Measurements from ENCODE around the gene LAMA5.

LAMA5 gene

DNA sequence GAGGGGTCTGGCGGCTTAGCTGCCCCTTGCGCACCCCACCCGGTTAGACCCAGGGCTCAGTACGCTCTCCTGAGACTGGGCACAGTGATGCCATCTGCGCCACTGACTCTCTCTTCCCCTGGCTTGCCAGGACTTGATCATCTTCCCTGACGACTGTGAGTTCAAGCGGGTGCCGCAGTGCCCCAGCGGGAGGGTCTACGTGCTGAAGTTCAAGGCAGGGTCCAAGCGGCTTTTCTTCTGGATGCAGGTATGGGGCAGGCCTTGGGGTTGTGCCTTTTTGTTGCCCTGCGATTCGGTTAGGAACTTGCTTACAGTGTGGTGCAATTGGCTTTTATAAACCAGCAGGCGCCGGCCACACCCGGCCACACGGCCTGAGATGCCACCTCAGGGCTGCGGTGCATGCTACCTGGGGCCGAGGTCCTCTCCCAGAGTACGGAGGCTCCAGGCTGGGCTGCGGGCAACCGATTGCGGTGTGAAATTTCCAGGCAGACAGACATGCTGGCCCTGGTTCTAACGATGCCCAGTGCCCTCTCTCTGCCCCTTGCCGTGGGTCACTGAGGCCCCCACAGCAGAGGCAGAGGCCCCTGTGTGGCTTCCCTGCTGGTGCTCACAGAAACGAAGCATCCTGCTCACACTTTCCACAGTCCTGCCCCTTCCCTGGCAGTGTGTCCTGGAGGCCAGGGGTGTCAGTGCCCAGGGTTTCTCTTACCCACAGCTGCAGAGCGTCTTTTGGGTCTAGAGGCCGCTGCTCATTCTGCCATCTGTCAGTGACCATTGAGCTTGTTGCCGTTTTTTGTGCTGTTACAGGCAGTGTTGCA is 62.6 kb downstream of the LAMA5 start:
- TF ChIP-seq, protein P1, sequence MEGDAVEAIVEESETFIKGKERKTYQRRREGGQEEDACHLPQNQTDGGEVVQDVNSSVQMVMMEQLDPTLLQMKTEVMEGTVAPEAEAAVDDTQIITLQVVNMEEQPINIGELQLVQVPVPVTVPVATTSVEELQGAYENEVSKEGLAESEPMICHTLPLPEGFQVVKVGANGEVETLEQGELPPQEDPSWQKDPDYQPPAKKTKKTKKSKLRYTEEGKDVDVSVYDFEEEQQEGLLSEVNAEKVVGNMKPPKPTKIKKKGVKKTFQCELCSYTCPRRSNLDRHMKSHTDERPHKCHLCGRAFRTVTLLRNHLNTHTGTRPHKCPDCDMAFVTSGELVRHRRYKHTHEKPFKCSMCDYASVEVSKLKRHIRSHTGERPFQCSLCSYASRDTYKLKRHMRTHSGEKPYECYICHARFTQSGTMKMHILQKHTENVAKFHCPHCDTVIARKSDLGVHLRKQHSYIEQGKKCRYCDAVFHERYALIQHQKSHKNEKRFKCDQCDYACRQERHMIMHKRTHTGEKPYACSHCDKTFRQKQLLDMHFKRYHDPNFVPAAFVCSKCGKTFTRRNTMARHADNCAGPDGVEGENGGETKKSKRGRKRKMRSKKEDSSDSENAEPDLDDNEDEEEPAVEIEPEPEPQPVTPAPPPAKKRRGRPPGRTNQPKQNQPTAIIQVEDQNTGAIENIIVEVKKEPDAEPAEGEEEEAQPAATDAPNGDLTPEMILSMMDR (IDR thresholded peaks at IDR 0.05; ENCODE audit: control extremely low read depth, extremely low read depth, low read depth, missing control alignments): no peak
- DNase-seq (ENCODE audit: extremely low spot score): no peak
- ChIA-PET POLR2A (interaction anchor here (0.7 kb wide), 1 partner anchor 82 kb away, joined by 6 read pairs; the partner anchor contains the start of gene RPS21), CTCF (interaction anchor here (1.1 to 5.0 kb wide), 5 partner anchors 78 to 487 kb away, joined by 3 to 40 read pairs (median 4); no protein-coding TSS in a partner anchor)

DNA sequence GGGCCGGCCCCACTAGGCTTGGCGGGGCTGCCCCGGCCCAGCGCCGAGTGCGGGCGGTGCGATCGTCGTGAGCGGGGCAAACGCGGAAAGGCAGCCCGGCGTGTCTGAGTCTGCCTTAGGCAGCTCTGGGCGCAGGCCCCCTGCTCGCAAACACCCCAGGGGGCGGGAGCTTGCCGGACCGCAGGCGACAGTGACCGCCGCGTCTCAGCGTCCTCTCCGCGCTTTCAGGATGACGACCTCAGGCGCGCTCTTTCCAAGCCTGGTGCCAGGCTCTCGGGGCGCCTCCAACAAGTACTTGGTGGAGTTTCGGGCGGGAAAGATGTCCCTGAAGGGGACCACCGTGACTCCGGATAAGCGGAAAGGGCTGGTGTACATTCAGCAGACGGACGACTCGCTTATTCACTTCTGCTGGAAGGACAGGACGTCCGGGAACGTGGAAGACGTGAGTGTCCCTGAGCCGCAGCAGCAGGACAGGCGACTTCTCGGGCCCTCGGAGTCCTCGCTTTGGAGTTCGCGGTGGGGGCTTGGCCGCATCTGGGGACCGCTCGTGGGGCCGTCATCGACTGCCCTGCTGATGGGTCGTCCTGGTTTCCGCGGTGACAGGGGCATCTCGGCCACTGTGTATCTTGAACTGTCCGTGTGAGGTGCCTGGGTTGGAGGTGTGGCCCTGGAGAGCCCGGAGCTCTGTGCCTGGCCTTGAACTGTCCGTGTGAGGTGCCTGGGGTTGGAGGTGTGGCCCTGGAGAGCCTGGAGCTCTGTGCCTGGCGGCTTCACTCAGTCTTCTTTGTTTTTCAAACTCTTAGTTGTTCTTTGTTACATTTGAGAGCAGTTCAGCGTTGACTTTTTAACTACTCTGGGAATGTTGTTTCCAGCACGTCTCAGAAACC is 63.5 kb downstream of the LAMA5 start:
- ChIA-PET POLR2A (no interaction called here), CTCF (interaction anchor here (1.0 to 5.0 kb wide), 8 partner anchors 9 to 488 kb away, joined by 3 to 40 read pairs (median 3); no protein-coding TSS in a partner anchor)
- DNase-seq (ENCODE audit: extremely low spot score): peak; percentile 47
- TF ChIP-seq, protein P1 (IDR thresholded peaks at IDR 0.05; ENCODE audit: control extremely low read depth, extremely low read depth, low read depth, missing control alignments): no peak

- TF ChIP-seq, protein P1 (IDR thresholded peaks at IDR 0.05; ENCODE audit: control extremely low read depth, extremely low read depth, low read depth, missing control alignments): no peak
- DNase-seq (ENCODE audit: extremely low spot score): no peak
Observed at GRCh38 chr20:62303062-62303339, 64.1 kb downstream of the LAMA5 start.

DNA sequence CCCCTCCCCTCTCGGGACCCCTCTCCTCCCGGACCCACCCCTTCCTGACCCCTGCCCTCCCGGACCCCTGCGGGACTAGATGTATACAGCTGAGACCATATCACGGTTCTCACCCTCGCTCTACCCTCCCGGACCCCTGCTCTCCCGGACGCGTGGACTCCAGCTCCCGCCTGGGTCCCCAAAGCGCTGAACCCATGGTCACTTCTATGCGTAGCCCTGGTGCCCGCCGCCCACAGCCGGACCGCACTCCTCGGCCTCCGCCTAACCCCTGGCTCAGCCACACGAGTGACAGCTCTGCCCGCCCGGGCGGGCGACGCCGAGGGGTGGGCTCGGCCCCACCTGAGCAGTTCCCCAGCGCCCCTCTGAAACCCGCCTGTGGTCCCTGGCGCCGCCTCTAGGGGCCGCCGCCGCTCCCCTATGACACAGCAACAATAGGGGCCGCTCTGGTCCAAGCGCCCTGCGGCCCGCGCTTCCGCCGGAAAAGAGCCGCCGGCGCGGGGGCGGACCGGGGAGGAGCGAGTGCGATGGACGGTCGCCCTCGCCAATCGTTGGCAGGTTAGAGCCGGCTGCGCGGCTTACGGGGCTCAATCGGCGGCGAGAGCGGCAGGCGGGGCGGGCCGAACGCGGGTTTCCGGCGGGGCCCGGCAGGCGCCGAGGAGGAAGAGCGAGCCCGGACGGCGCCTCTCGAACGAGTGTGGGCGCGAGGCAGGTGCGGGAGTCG is 64.6 kb downstream of the LAMA5 start, which contains the start of gene ADRM1:
Gene ADRM1 (plus strand): TSS at position 657 of the 721 bp plus-strand sequence. CDS start 572 bp downstream, outside the sequence.
- peak; percentile 99 for DNase-seq (ENCODE audit: extremely low spot score)
- TF ChIP-seq, protein P1 (IDR thresholded peaks at IDR 0.05; ENCODE audit: control extremely low read depth, extremely low read depth, low read depth, missing control alignments): peak; percentile 87
- ChIA-PET CTCF (interaction anchor here (0.7 to 5.0 kb wide), 23 partner anchors 8 to 491 kb away, joined by 3 to 40 read pairs (median 3); partner anchors contain the start of gene RPS21), POLR2A (no interaction called here)

More at GRCh38 chr20:62303062-62303339, 64.1 kb downstream of the LAMA5 start:
- POLR2A ChIA-PET: no interaction called here
- CTCF ChIA-PET: interaction anchor here (1.0 to 5.0 kb wide), 13 partner anchors 9 to 115 kb away, joined by 3 to 40 read pairs (median 3); no protein-coding TSS in a partner anchor

DNA sequence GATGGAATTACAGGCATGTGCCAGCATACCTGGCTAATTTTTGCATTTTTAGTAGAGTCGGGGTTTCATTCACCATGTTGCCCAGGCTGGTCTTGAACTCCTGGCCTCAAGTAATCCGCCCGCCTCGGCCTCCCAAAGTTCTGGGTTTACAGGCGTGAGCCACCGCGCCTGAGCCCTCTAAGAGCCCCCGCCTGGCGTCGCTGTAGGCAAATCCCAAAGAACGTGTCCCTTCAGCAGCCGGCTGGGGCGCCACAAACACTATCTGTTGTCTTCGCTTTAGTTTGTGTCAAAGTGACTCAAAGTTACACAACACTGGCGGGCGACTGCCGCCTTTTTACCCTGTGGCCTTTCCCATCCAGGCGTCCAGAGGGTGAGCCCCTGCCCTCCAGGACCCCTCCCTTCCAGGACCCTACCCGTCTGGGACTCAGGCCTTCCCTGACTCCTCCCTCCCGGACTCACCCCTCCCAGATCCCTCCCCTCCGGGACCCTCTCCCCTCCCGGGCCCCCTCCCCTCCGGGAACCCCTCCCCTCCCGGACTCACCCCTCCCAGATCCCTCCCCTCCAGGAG is 65.3 kb downstream of the LAMA5 start:
- TF ChIP-seq, protein P1 (IDR thresholded peaks at IDR 0.05; ENCODE audit: control extremely low read depth, extremely low read depth, low read depth, missing control alignments): peak; percentile 95
- POLR2A ChIA-PET: no interaction called here
- CTCF ChIA-PET: interaction anchor here (0.7 to 5.0 kb wide), 22 partner anchors 8 to 492 kb away, joined by 3 to 40 read pairs (median 4); partner anchors contain the start of gene RPS21
- peak; percentile 89 for DNase-seq (ENCODE audit: extremely low spot score)
